ENCODE results near the gene ATXN1.

DNA sequence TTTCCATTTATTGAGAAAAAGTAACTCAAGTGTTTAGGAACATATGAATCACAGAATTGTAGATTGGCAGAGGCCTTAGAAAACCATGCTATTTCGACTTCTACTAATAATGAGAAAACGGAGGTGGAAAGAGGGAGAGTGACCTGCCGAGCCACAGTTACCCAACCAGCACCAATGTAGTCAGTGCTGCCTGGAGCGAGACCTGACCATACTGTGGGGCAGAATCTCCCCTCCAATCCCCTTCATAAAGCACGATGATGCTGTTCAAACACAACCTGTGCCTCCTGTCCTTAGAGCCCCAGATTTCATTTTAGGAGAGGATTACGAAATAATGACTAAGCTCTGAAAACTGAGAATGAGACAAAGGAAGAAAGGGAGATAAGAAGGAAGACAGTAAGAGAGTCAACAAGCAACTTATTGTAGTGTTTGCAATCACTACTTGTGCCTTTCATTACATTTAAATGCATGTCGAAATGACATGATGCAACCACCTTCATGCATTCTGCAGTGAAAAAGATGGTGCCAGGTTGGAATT is 70.6 kb downstream of the ATXN1 start:
- no peak for TF ChIP-seq JUNB (IDR thresholded peaks at IDR 0.05; ENCODE audit: unreplicated experiment)
- TF ChIP-seq EZH2 (IDR thresholded peaks at IDR 0.05; ENCODE audit: low read depth, unreplicated experiment), result no peak
- no peak for TF ChIP-seq CREB1 (CRISPR knock-in tag; IDR thresholded peaks at IDR 0.05; ENCODE audit: low read depth)

Measured in GM23338 (cell line).